ENCODE data around the gene DYTN.
"Not testable (repeated sequence)": the region's sequence is repeated elsewhere in the genome, so short reads cannot be mapped to it uniquely, and the experiment has no call there.

Gene DYTN

GRCh38 chr2:206721256-206721920 lies 3.2 kb upstream of the DYTN start:
- no peak for DNase-seq (ENCODE audit: low read depth in 1 of 2, low spot score in 1 of 2)
- in situ Hi-C loops (cut with HindIII; ENCODE audit: low pct_unique_long_range_greater_than_20kb, low sequenced_read_pairs), result no loop called here
- TF ChIP-seq JUND (IDR thresholded peaks at IDR 0.05; ENCODE audit: low read depth), result no peak

DNA sequence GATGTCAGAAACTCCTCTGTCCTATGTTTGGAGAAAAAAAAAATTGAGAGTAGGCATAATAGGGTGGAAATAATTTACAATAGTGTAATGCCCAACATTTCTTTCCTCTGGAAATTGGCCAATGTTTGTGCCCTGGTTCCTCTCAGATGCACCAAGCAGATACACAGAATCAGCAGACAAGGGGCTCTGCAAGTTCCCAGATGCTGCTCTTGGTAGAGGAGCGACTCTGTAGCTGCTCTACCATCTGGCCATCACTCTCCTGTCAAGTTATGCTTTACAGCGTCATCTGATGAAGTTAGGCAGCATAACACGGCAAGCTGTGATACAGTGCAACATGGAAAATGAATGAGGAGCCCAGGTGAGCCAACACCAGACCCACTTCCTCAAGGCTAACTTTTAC lies 1.6 kb downstream of the DYTN start:
- in situ Hi-C loops (cut with HindIII; ENCODE audit: low pct_unique_long_range_greater_than_20kb, low sequenced_read_pairs), result no loop called here
- no peak for TF ChIP-seq JUND (IDR thresholded peaks at IDR 0.05; ENCODE audit: low read depth)
- no peak for DNase-seq (ENCODE audit: low read depth in 1 of 2, low spot score in 1 of 2)

- DNase-seq (ENCODE audit: low read depth in 1 of 2, low spot score in 1 of 2); in situ Hi-C loops (cut with HindIII; ENCODE audit: low pct_unique_long_range_greater_than_20kb, low sequenced_read_pairs): not testable (repeated sequence)
Observed at GRCh38 chr2:206715183-206715582, 3.0 kb downstream of the DYTN start.

DNA sequence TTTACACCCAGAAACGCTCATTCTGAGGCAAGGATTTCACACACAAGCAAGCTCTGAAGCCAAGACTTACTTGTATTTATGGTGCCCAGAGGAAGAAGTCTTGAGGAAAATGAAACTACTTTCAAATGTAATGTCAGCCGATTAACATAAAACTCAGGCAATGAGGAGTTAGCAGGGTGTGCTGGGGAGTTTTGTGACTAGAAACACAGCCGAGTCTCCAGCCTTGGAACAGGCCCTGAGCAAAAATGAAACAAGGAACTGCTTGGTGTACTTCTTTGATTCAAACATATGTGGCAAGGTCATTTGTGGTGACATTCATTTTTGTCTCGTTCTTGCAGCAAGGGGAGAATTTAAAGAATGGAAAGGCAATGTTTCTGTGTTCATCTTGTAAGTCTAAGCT lies 4.5 kb downstream of the DYTN start:
- no peak for DNase-seq (ENCODE audit: low read depth in 1 of 2, low spot score in 1 of 2)
- TF ChIP-seq JUND (IDR thresholded peaks at IDR 0.05; ENCODE audit: low read depth), result no peak
- in situ Hi-C loops (cut with HindIII; ENCODE audit: low pct_unique_long_range_greater_than_20kb, low sequenced_read_pairs), result no loop called here

- no peak for TF ChIP-seq JUND (IDR thresholded peaks at IDR 0.05; ENCODE audit: low read depth)
- in situ Hi-C loops (cut with HindIII; ENCODE audit: low pct_unique_long_range_greater_than_20kb, low sequenced_read_pairs), result no loop called here
- DNase-seq (ENCODE audit: low read depth in 1 of 2, low spot score in 1 of 2), result no peak
Observed at GRCh38 chr2:206708286-206708685, 9.9 kb downstream of the DYTN start.

DNA sequence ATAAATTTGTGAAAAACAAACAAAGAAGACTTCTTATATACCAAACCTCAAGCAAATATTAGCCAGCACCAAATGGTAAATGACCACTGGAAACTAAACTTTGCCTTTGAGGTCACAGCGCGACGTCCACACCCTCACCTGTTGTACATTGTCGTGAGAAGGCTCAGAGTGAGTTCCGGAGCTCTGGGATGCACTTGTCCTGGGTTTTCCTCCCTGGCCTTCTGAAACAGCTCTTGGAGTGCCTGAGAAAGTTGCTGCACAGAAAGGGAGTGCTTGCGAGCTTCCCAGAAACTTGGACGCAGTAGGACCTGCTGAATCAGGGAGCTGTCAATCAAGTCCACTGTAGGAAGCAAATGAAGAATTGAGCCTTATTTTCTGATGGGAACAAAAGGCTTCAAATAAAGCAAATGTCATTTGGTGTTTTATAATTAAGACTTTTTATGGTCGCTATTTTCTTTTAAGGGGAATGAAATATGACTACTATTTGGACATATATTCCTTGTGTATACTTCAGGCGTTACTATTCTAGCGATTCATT lies 11.0 kb downstream of the DYTN start:
- in situ Hi-C loops (cut with HindIII; ENCODE audit: low pct_unique_long_range_greater_than_20kb, low sequenced_read_pairs), result no loop called here
- TF ChIP-seq JUND (IDR thresholded peaks at IDR 0.05; ENCODE audit: low read depth), result no peak

GRCh38 chr2:206701952-206702605 lies 16.1 kb downstream of the DYTN start:
- in situ Hi-C loops (cut with HindIII; ENCODE audit: low pct_unique_long_range_greater_than_20kb, low sequenced_read_pairs), result no loop called here
- DNase-seq (ENCODE audit: low read depth in 1 of 2, low spot score in 1 of 2), result no peak
- no peak for TF ChIP-seq JUND (IDR thresholded peaks at IDR 0.05; ENCODE audit: low read depth)

More for the DNA sequence above, 11.0 kb downstream of the DYTN start:
- DNase-seq (ENCODE audit: low read depth in 1 of 2, low spot score in 1 of 2), result no peak

DNA sequence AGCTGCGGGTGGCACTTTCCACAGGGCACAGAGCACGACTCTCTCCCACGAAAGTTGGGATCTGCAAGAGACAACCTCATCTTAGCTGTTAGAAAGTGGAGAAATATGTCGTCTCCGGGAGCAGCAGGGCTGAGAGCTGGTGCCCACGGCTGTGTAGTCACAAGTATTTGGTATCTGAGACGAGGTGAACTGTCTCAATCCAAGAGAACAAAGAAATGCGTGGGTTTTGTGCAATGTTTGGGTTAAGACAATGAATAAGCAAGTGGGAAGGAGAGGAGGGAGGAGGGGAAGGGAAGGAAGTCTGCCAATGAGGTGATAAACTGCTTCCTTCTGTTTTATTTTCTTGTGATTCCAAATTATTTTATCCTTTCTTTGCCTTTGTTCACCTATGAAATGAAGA lies 18.0 kb downstream of the DYTN start:
- no peak for DNase-seq (ENCODE audit: low read depth in 1 of 2, low spot score in 1 of 2)
- no peak for TF ChIP-seq JUND (IDR thresholded peaks at IDR 0.05; ENCODE audit: low read depth)
- in situ Hi-C loops (cut with HindIII; ENCODE audit: low pct_unique_long_range_greater_than_20kb, low sequenced_read_pairs), result no loop called here

DNA sequence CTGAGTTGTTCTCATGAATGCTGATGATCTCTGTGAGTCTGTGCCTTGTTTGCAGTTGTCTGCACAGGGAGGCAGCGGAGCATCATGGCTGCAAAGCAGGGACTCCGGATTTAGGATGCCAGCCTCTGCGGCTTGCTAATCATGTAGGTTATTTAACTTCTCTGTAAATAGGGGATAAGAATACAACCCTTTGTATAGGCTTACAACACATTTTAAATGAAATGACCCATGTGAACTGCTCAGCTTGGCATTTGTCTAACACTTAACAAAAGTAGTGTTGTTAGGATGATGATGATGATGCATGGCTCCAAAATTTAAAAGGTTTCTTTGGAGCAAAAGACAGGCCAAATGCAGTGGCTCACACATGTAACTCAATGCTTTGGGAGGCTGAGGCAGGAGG lies 19.4 kb downstream of the DYTN start:
- no peak for TF ChIP-seq JUND (IDR thresholded peaks at IDR 0.05; ENCODE audit: low read depth)
- in situ Hi-C loops (cut with HindIII; ENCODE audit: low pct_unique_long_range_greater_than_20kb, low sequenced_read_pairs), result no loop called here

DNA sequence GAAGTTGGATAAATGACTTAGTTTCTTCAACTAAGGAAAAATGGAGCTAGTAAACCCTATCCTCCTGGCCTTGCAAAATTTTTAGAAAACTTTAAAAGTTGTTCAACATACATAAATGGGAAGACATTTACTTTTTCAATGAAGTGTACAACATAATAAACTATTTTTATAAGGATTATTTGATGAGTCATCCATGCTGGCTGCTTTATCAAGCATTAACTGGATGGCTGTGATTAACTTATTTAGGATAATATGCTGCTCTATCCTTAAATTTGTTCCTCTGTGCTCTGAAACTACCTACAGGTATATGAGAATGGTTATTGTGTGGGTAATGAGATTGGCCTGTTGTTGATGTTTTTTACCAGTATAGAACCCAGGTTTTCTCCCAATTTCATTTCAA lies 21.3 kb downstream of the DYTN start:
- in situ Hi-C loops (cut with HindIII; ENCODE audit: low pct_unique_long_range_greater_than_20kb, low sequenced_read_pairs), result no loop called here
- TF ChIP-seq JUND (IDR thresholded peaks at IDR 0.05; ENCODE audit: low read depth), result no peak
- DNase-seq (ENCODE audit: low read depth in 1 of 2, low spot score in 1 of 2), result no peak

More for the DNA sequence above, 19.4 kb downstream of the DYTN start:
- DNase-seq (ENCODE audit: low read depth in 1 of 2, low spot score in 1 of 2), result no peak

DNA sequence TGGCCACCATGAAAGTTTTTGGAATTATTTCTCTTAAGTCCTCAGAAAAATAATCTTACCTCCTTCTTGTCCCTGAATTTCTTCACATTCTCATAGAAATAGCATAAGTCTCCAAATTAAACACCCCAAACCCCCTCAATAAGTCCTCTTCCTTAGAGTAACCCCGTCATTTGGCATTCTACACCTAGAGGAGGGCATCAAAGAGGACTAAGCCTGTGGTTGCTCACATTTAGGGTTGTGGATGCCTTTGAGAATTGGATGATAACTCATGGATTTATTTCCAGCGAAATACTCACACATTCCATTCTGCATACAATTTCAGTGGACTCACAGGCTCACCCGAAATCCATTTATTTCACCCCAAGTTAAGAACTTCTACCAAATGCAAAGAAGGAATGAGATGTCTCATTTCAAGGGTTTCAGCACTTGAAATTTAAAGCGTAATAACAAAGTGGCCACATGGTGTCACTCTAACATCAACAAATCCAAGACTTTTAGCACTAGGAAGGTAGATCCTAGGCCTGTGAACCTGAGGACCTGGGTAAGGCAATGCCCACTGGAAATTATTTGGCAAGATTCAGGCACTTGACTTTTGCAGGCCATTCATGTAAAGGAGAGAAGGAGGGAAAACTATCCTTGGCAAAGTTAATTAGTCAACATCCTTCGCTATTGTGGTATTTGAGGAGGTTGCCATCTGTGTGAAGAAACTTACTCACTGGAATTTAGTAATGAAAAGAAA lies 24.6 kb downstream of the DYTN start:
- in situ Hi-C loops (cut with HindIII; ENCODE audit: low pct_unique_long_range_greater_than_20kb, low sequenced_read_pairs), result no loop called here
- no peak for TF ChIP-seq JUND (IDR thresholded peaks at IDR 0.05; ENCODE audit: low read depth)
- DNase-seq (ENCODE audit: low read depth in 1 of 2, low spot score in 1 of 2), result peak; percentile 11 to 71

GRCh38 chr2:206692971-206693370 lies 25.2 kb downstream of the DYTN start:
- no peak for DNase-seq (ENCODE audit: low read depth in 1 of 2, low spot score in 1 of 2)

GRCh38 chr2:206688990-206689389 lies 29.2 kb downstream of the DYTN start:
- no peak for TF ChIP-seq JUND (IDR thresholded peaks at IDR 0.05; ENCODE audit: low read depth)
- in situ Hi-C loops (cut with HindIII; ENCODE audit: low pct_unique_long_range_greater_than_20kb, low sequenced_read_pairs), result no loop called here
- DNase-seq (ENCODE audit: low read depth in 1 of 2, low spot score in 1 of 2), result no peak

More at GRCh38 chr2:206692971-206693370, 25.2 kb downstream of the DYTN start:
- in situ Hi-C loops (cut with HindIII; ENCODE audit: low pct_unique_long_range_greater_than_20kb, low sequenced_read_pairs), result no loop called here
- TF ChIP-seq JUND (IDR thresholded peaks at IDR 0.05; ENCODE audit: low read depth), result no peak

All from T47D (cell line).